ENCODE data around the gene MACF1. TPM values are rescaled to one million over a fixed set of nuclear protein-coding genes. Genes with fewer than 3 reads are reported as not detected.

The MACF1 gene
- total RNA-seq, 2 donors from 2014 or later: 154 to 355 TPM

GRCh38 chr1:39292401-39292800, 87.9 kb downstream of the MACF1 start:
- H3K9me3 ChIP-seq: no peaks in the 10 kb centered on the region
- 63% methylated on average over 1 of the region's 1 CpG for WGBS
- H3K4me1 ChIP-seq (replicated peaks): no peaks in the 10 kb centered on the region
- H3K27me3 ChIP-seq (replicated peaks; ENCODE audit: insufficient read depth): no peaks in the 10 kb centered on the region
- intact Hi-C loops (cut with DNase I): no loop called here
- no peak overlapping the region for H3K27ac ChIP-seq
- no peak for DNase-seq (ENCODE audit: low spot score)
- TF ChIP-seq POLR2A (IDR thresholded peaks at IDR 0.05) (no peak), CTCF (IDR thresholded peaks at IDR 0.05) (no peak), POLR2AphosphoS5 (IDR thresholded peaks at IDR 0.05) (no peak)
- no peaks in the 10 kb centered on the region for H3K36me3 ChIP-seq
- no peak overlapping the region for H3K4me3 ChIP-seq

- no peaks in the 10 kb centered on the region for H3K27me3 ChIP-seq (replicated peaks; ENCODE audit: insufficient read depth)
- H3K4me1 ChIP-seq (replicated peaks): no peaks in the 10 kb centered on the region
- H3K9me3 ChIP-seq: no peaks in the 10 kb centered on the region
- no peak overlapping the region for H3K27ac ChIP-seq
- intact Hi-C loops (cut with DNase I): no loop called here
- no peak for TF ChIP-seq POLR2A (IDR thresholded peaks at IDR 0.05)
- TF ChIP-seq CTCF (IDR thresholded peaks at IDR 0.05): no peak
- no peaks in the 10 kb centered on the region for H3K36me3 ChIP-seq
- 48% methylated on average over 3 of the region's 3 CpGs for WGBS
- DNase-seq (ENCODE audit: low spot score): no peak
- no peak overlapping the region for H3K4me3 ChIP-seq
These were observed 89.0 kb downstream of the MACF1 start for GRCh38 chr1:39293375-39294070.

- H3K36me3 ChIP-seq: no peaks in the 10 kb centered on the region
- intact Hi-C loops (cut with DNase I): no loop called here
- TF ChIP-seq POLR2A (IDR thresholded peaks at IDR 0.05): no peak
- H3K9me3 ChIP-seq: no peaks in the 10 kb centered on the region
- no peak for DNase-seq (ENCODE audit: low spot score)
- no peak overlapping the region for H3K27ac ChIP-seq
- 41% methylated on average over 1 of the region's 1 CpG for WGBS
- no peaks in the 10 kb centered on the region for H3K27me3 ChIP-seq (replicated peaks; ENCODE audit: insufficient read depth)
- H3K4me1 ChIP-seq (replicated peaks): no peaks in the 10 kb centered on the region
- no peak overlapping the region for H3K4me3 ChIP-seq
These were observed 90.0 kb downstream of the MACF1 start for GRCh38 chr1:39294531-39294930.

GRCh38 chr1:39295901-39296300, 91.4 kb downstream of the MACF1 start:
- intact Hi-C loops (cut with DNase I): no loop called here
- no peak overlapping the region for H3K4me3 ChIP-seq
- no peak for TF ChIP-seq CTCF (IDR thresholded peaks at IDR 0.05)
- TF ChIP-seq POLR2AphosphoS5 (IDR thresholded peaks at IDR 0.05): no peak
- H3K36me3 ChIP-seq: no peaks in the 10 kb centered on the region
- H3K4me1 ChIP-seq (replicated peaks): no peaks in the 10 kb centered on the region
- no peak overlapping the region for H3K27ac ChIP-seq
- no peaks in the 10 kb centered on the region for H3K9me3 ChIP-seq
- DNase-seq (ENCODE audit: low spot score): no peak
- no peaks in the 10 kb centered on the region for H3K27me3 ChIP-seq (replicated peaks; ENCODE audit: insufficient read depth)
- WGBS: 95% methylated on average over 2 of the region's 2 CpGs

GRCh38 chr1:39297551-39297950, 93.1 kb downstream of the MACF1 start:
- Histone ChIP-seq H3K9me3 (no peaks in the 10 kb centered on the region), H3K36me3 (peaks cover 0 to 2% of the 10 kb centered on the region in 2 donors), H3K4me3 (no peak overlapping the region), H3K27me3 (replicated peaks; ENCODE audit: insufficient read depth) (no peaks in the 10 kb centered on the region), H3K27ac (no peak overlapping the region), H3K4me1 (replicated peaks) (no peaks in the 10 kb centered on the region)
- 44% methylated on average over 5 of the region's 5 CpGs for WGBS
- DNase-seq (ENCODE audit: low spot score): no peak
- intact Hi-C loops (cut with DNase I): no loop called here
- no peak for TF ChIP-seq POLR2AphosphoS5 (IDR thresholded peaks at IDR 0.05)
- no peak for TF ChIP-seq CTCF (IDR thresholded peaks at IDR 0.05)
- TF ChIP-seq POLR2A (IDR thresholded peaks at IDR 0.05): no peak

All from prostate gland (tissue), 2 donors.